Measurements from ENCODE around the gene SPTAN1.

- TF ChIP-seq CTCF (conservative IDR thresholded peaks at IDR 0.05), result no peak
- TF ChIP-seq ZFX (IDR thresholded peaks at IDR 0.05), result no peak
Measured at GRCh38 chr9:128633057-128633456, 80.7 kb downstream of the SPTAN1 start.
